ENCODE results near the gene GALNT1.

GALNT1 gene

DNA sequence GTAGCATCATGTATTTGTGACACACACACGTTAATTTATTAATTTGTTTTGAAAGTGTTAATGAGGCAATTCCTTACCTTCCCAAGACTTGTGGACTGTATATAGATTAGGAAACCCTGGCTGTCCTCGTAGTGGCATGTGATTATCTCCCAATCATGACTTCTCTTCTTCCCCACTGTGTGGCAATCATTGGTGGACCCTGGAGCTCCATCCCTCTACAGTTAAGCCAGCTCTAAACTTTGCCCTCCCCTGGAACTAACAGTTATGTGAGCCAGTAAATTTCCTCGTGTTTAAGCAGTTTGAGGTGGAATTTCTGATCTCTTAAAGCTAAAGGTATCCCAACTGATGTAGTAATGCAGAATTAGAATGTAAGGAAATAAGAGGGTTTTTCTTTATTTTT, 22.0 kb downstream of the GALNT1 start:
- Histone ChIP-seq H3K9me3 (ENCODE audit: control insufficient read depth, low read length) (peaks cover 15% of the 10 kb centered on the region), H3K4me1 (ENCODE audit: control insufficient read depth, insufficient read depth, low read length) (no peaks in the 10 kb centered on the region), H3K36me3 (ENCODE audit: control insufficient read depth, insufficient read depth, low read length, severe bottlenecking) (no peaks in the 10 kb centered on the region), H3K4me3 (ENCODE audit: low read length) (no peak overlapping the region), H3K9ac (ENCODE audit: low read length) (no peak overlapping the region), H3K27me3 (replicated peaks; ENCODE audit: control insufficient read depth, insufficient read depth, low read length) (no peaks in the 10 kb centered on the region)
- no peak for DNase-seq (ENCODE audit: low read depth)

GRCh38 chr18:35604369-35604768, 22.8 kb downstream of the GALNT1 start:
- no peaks in the 10 kb centered on the region for H3K36me3 ChIP-seq (ENCODE audit: control insufficient read depth, insufficient read depth, low read length, severe bottlenecking)
- no peaks in the 10 kb centered on the region for H3K27me3 ChIP-seq (replicated peaks; ENCODE audit: control insufficient read depth, insufficient read depth, low read length)
- H3K9ac ChIP-seq (ENCODE audit: low read length) = no peak overlapping the region
- peaks cover 15% of the 10 kb centered on the region for H3K9me3 ChIP-seq (ENCODE audit: control insufficient read depth, low read length)
- H3K4me1 ChIP-seq (ENCODE audit: control insufficient read depth, insufficient read depth, low read length) = no peaks in the 10 kb centered on the region
- DNase-seq (ENCODE audit: low read depth) = no peak
- no peak overlapping the region for H3K4me3 ChIP-seq (ENCODE audit: low read length)

GRCh38 chr18:35605686-35606417, 24.3 kb downstream of the GALNT1 start:
- Histone ChIP-seq H3K9me3 (ENCODE audit: control insufficient read depth, low read length) (peaks cover 15% of the 10 kb centered on the region), H3K9ac (ENCODE audit: low read length) (no peak overlapping the region), H3K4me1 (ENCODE audit: control insufficient read depth, insufficient read depth, low read length) (no peaks in the 10 kb centered on the region), H3K4me3 (ENCODE audit: low read length) (no peak overlapping the region), H3K27me3 (replicated peaks; ENCODE audit: control insufficient read depth, insufficient read depth, low read length) (no peaks in the 10 kb centered on the region), H3K36me3 (ENCODE audit: control insufficient read depth, insufficient read depth, low read length, severe bottlenecking) (no peaks in the 10 kb centered on the region)
- no peak for DNase-seq (ENCODE audit: low read depth)

- Histone ChIP-seq H3K27me3 (replicated peaks; ENCODE audit: control insufficient read depth, insufficient read depth, low read length) (no peaks in the 10 kb centered on the region), H3K9me3 (ENCODE audit: control insufficient read depth, low read length) (no peaks in the 10 kb centered on the region), H3K4me1 (ENCODE audit: control insufficient read depth, insufficient read depth, low read length) (no peaks in the 10 kb centered on the region), H3K36me3 (ENCODE audit: control insufficient read depth, insufficient read depth, low read length, severe bottlenecking) (no peaks in the 10 kb centered on the region), H3K4me3 (ENCODE audit: low read length) (no peak overlapping the region), H3K9ac (ENCODE audit: low read length) (no peak overlapping the region)
- no peak for DNase-seq (ENCODE audit: low read depth)
These were observed 27.7 kb downstream of the GALNT1 start for GRCh38 chr18:35609236-35609635.

GRCh38 chr18:35610089-35610488, 28.5 kb downstream of the GALNT1 start:
- H3K4me3 ChIP-seq (ENCODE audit: low read length) = no peak overlapping the region

GRCh38 chr18:35610724-35611123, 29.2 kb downstream of the GALNT1 start:
- Histone ChIP-seq H3K9ac (ENCODE audit: low read length) (no peak overlapping the region), H3K36me3 (ENCODE audit: control insufficient read depth, insufficient read depth, low read length, severe bottlenecking) (no peaks in the 10 kb centered on the region), H3K4me3 (ENCODE audit: low read length) (no peak overlapping the region), H3K9me3 (ENCODE audit: control insufficient read depth, low read length) (no peaks in the 10 kb centered on the region), H3K4me1 (ENCODE audit: control insufficient read depth, insufficient read depth, low read length) (no peaks in the 10 kb centered on the region), H3K27me3 (replicated peaks; ENCODE audit: control insufficient read depth, insufficient read depth, low read length) (no peaks in the 10 kb centered on the region)
- DNase-seq (ENCODE audit: low read depth) = no peak

More at GRCh38 chr18:35610089-35610488, 28.5 kb downstream of the GALNT1 start:
- no peaks in the 10 kb centered on the region for H3K4me1 ChIP-seq (ENCODE audit: control insufficient read depth, insufficient read depth, low read length)
- H3K9me3 ChIP-seq (ENCODE audit: control insufficient read depth, low read length) = no peaks in the 10 kb centered on the region
- DNase-seq (ENCODE audit: low read depth) = no peak
- no peak overlapping the region for H3K9ac ChIP-seq (ENCODE audit: low read length)
- H3K36me3 ChIP-seq (ENCODE audit: control insufficient read depth, insufficient read depth, low read length, severe bottlenecking) = no peaks in the 10 kb centered on the region
- no peaks in the 10 kb centered on the region for H3K27me3 ChIP-seq (replicated peaks; ENCODE audit: control insufficient read depth, insufficient read depth, low read length)

DNA sequence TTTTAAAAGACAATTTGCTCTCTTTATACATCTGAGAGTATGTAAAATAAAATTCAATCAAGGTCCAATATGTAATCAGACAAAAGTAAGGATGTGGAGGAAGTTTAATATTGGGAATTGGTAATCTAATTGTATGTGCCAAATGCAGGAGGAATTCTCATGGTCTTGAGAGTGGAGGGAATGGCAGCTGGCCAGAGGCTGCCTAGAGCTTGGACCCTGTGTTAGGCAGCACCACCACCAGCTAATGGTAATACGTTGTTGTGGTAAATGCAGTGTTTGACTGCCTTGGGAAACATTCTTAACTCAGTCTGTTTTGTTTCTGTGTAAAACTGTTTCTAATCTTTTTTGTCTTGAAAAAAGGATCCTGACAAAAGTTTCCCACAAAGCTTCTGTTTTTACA, 30.0 kb downstream of the GALNT1 start:
- no peak overlapping the region for H3K4me3 ChIP-seq (ENCODE audit: low read length)
- H3K36me3 ChIP-seq (ENCODE audit: control insufficient read depth, insufficient read depth, low read length, severe bottlenecking) = no peaks in the 10 kb centered on the region
- DNase-seq (ENCODE audit: low read depth) = no peak
- H3K9me3 ChIP-seq (ENCODE audit: control insufficient read depth, low read length) = no peaks in the 10 kb centered on the region
- no peaks in the 10 kb centered on the region for H3K27me3 ChIP-seq (replicated peaks; ENCODE audit: control insufficient read depth, insufficient read depth, low read length)
- H3K9ac ChIP-seq (ENCODE audit: low read length) = no peak overlapping the region
- no peaks in the 10 kb centered on the region for H3K4me1 ChIP-seq (ENCODE audit: control insufficient read depth, insufficient read depth, low read length)

- Histone ChIP-seq H3K4me3 (ENCODE audit: low read length) (no peak overlapping the region), H3K9me3 (ENCODE audit: control insufficient read depth, low read length) (no peaks in the 10 kb centered on the region), H3K27me3 (replicated peaks; ENCODE audit: control insufficient read depth, insufficient read depth, low read length) (no peaks in the 10 kb centered on the region), H3K9ac (ENCODE audit: low read length) (no peak overlapping the region), H3K36me3 (ENCODE audit: control insufficient read depth, insufficient read depth, low read length, severe bottlenecking) (no peaks in the 10 kb centered on the region), H3K4me1 (ENCODE audit: control insufficient read depth, insufficient read depth, low read length) (peaks cover 27% of the 10 kb centered on the region)
- no peak for DNase-seq (ENCODE audit: low read depth)
These were observed 34.5 kb downstream of the GALNT1 start for GRCh38 chr18:35616074-35616473.

DNA sequence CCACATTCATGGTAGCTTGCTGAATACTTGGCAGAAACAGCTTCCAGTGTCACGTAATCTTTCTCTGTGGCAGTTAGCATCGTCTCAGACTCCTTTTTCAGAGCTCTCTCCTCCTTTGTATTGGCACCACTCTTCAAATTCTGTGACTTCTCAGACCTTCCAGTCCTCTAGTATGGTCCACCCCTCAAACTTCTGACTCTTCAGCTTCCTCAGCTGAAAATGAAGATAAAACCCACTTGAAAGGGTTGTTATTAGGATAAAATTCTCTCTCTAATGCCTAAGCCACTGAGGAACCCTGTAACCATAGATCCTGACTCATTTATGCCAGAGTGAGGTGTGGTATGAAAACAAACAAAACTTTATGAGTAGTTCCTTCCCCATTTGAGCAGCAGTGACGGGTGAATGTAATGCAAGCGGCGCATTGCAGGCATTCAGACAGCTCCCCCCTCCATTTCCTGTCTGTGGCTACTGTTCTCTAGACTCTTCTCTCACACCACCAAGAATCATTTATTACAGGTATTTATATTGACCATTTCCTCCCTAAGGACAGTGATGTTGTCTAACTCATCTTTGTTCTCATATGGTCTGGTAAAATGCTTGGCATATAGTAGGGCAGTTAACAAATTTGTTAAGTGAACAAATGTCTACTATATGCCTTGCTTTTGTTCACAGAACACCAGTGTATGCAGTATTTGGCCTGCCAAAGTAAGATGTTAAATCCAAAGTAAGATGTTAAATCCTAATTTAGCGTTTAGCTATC, 35.3 kb downstream of the GALNT1 start:
- no peaks in the 10 kb centered on the region for H3K9me3 ChIP-seq (ENCODE audit: control insufficient read depth, low read length)
- H3K36me3 ChIP-seq (ENCODE audit: control insufficient read depth, insufficient read depth, low read length, severe bottlenecking) = no peaks in the 10 kb centered on the region
- H3K27me3 ChIP-seq (replicated peaks; ENCODE audit: control insufficient read depth, insufficient read depth, low read length) = no peaks in the 10 kb centered on the region
- H3K4me3 ChIP-seq (ENCODE audit: low read length) = no peak overlapping the region
- H3K9ac ChIP-seq (ENCODE audit: low read length) = no peak overlapping the region
- H3K4me1 ChIP-seq (ENCODE audit: control insufficient read depth, insufficient read depth, low read length) = peaks cover 29% of the 10 kb centered on the region
- peak; percentile 71 for DNase-seq (ENCODE audit: low read depth)

DNA sequence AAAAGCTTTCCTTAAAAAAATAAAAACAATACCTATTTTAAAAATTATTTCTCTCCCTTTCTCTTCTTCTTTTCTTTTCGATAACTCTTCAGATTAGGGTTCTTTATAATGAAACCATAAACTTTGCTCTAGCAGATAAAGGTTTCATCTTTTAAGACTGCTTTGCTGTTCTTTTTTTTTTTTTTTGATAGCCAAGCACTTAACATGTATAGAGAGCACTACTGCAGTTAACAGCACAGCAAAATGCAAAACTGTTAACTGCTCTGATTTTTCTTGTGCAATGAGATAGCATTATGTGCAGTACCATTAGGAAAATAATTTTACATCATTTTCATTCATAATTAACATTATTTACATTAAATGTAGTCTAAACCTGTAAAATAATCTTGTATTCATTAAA, 36.3 kb downstream of the GALNT1 start:
- H3K4me3 ChIP-seq (ENCODE audit: low read length) = no peak overlapping the region
- no peaks in the 10 kb centered on the region for H3K36me3 ChIP-seq (ENCODE audit: control insufficient read depth, insufficient read depth, low read length, severe bottlenecking)
- no peaks in the 10 kb centered on the region for H3K27me3 ChIP-seq (replicated peaks; ENCODE audit: control insufficient read depth, insufficient read depth, low read length)
- H3K4me1 ChIP-seq (ENCODE audit: control insufficient read depth, insufficient read depth, low read length) = peaks cover 29% of the 10 kb centered on the region
- H3K9me3 ChIP-seq (ENCODE audit: control insufficient read depth, low read length) = no peaks in the 10 kb centered on the region
- H3K9ac ChIP-seq (ENCODE audit: low read length) = no peak overlapping the region
- DNase-seq (ENCODE audit: low read depth) = no peak

DNA sequence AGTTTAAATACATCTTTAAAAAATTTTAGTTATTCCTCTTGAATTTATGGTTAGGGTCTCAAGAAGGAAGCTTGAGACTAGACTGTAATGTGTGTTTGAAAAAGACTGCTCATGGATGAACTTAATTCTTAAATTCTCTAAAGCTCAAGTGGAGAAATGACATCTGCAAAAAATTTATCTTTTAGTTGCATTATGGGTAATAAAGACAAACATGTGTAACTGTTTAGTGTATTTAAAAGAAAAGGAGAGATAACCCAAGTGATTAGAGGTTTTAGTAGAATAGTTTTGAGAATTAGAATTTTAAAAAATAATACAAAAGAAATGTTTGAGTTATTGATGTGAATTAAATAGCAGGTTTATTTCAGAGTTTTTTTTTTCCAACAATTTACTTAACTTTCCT, 36.7 kb downstream of the GALNT1 start:
- no peaks in the 10 kb centered on the region for H3K27me3 ChIP-seq (replicated peaks; ENCODE audit: control insufficient read depth, insufficient read depth, low read length)
- no peak overlapping the region for H3K4me3 ChIP-seq (ENCODE audit: low read length)
- no peak overlapping the region for H3K9ac ChIP-seq (ENCODE audit: low read length)
- no peaks in the 10 kb centered on the region for H3K9me3 ChIP-seq (ENCODE audit: control insufficient read depth, low read length)
- no peaks in the 10 kb centered on the region for H3K36me3 ChIP-seq (ENCODE audit: control insufficient read depth, insufficient read depth, low read length, severe bottlenecking)
- DNase-seq (ENCODE audit: low read depth) = peak; percentile 23
- peaks cover 29% of the 10 kb centered on the region for H3K4me1 ChIP-seq (ENCODE audit: control insufficient read depth, insufficient read depth, low read length)

Measured in adipocyte (in vitro differentiated cells).